ENCODE results near the gene PDE1A.

Gene PDE1A

GRCh38 chr2:182134201-182134600 lies 292.6 kb downstream of the PDE1A start:
- no peak for DNase-seq (ENCODE audit: low read depth, low spot score)

DNA sequence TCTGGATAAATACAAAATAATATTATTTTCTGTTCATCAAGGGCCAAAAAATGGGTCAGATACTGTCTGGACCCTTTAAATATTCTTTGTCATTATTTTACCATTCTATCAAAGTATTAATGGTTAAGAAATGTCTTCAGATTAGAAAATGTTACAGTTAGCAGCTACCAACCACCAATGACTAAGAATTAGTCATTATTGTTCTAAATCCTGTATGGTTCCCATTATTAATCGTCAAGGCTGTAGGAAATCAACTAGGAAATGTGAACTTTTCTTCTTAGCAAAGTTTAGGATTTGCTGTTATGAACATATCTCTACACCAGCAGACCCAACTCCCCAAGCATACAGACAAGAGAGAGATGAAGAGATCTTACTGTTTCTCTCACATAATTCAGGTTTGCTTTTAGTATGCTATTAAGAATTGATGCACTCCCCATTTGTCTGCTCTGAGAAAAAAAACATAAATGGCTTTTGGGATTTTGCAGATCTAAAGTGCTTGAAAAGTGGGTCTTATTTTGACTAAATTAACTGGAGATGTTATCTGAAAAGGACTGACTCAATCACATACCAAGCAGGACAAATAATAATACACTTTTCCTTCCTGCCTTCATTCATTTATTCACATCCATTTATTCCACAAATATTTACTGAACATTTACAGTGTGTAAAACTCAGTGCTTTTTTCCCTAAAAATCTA lies 293.5 kb downstream of the PDE1A start:
- DNase-seq (ENCODE audit: low read depth, low spot score): no peak

DNA sequence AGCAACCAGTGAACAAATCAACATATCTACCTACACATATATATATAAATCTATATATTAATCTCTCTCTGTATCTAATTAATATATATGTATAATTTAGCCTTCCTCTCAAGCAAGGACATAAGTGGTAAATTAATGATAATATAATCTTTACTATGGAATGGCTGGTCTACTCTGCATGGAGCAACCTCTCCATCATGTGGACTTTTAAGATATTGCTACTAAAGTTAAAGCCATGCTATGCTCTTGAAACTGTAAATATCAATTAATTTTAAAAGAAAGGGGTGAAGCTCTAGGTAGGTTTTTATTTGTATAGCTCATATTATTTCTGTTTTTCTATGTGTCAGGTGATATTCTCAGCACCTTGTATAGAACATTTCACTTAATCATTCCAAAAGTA lies 294.2 kb downstream of the PDE1A start:
- no peak for DNase-seq (ENCODE audit: low read depth, low spot score)

DNA sequence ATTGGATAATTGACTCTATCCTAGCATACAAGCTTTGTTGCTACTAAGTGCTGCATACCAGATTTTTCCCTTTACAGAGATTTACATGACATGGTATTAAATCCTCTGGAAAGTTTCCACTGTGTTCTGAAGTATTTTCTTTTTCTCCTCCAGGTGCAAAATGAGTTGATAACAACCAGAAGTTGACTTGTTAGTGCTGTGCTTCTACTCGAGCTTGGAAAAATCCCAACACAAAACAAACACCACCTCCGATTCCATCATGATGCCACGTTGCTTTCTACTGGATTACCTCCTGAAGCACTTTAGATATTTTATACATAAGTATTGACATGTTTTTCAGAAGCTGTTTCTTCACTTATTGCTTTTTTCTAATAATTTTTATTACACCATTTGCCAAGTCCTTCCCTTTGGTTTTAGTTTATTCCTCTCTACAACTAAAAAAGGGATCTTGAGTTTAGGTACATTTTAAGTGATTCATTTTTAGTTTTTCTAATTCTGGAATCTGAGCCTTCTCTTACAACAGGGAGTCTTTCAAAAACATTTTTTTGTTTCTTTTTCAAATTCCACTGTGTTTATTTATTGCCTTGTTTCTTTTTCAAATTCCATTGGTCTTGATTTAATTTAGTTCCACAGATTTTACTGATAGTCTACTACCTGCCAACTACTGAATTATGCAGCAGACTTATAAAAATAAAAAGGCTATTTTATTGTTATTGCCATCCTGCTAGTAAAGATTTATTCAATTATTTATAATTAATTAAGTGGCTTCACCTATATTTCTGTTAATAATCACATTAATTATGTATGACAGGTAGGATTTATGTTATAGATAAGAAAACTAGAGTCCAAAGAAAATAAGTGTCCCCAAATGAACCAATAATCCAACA lies 297.8 kb downstream of the PDE1A start:
- DNase-seq (ENCODE audit: low read depth, low spot score): no peak

- DNase-seq (ENCODE audit: low read depth, low spot score): no peak
Observed at GRCh38 chr2:182117196-182117595, 309.6 kb downstream of the PDE1A start.

- no peak for DNase-seq (ENCODE audit: low read depth, low spot score)
Observed at GRCh38 chr2:182116774-182117173, 310.1 kb downstream of the PDE1A start.

GRCh38 chr2:182115258-182115657 lies 311.6 kb downstream of the PDE1A start:
- DNase-seq (ENCODE audit: low read depth, low spot score): no peak

- no peak for DNase-seq (ENCODE audit: low read depth, low spot score)
Observed at GRCh38 chr2:182113334-182113733, 313.5 kb downstream of the PDE1A start.

GRCh38 chr2:182110347-182110746 lies 316.5 kb downstream of the PDE1A start:
- no peak for DNase-seq (ENCODE audit: low read depth, low spot score)

GRCh38 chr2:182103526-182103925 lies 323.3 kb downstream of the PDE1A start:
- peak; percentile 67 for DNase-seq (ENCODE audit: low read depth, low spot score)

DNA sequence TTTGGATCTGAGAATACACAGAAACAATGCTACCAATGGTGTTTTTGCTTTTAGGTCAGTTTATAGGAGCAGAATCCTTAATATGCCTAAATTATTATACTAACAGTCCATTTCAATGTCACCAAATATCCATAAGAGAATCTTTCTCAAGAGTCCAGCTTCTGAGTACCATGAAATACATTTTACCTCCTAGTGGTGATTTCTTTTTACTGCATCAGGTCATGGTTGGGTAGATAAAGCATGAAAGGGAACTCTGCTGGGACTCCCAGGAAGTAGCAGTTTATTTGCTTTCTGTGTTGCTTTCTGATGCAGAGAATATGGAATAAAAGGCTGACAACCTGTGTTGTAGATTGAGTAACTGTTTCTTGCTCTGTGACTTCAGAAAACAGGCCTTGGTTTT lies 325.6 kb downstream of the PDE1A start:
- DNase-seq (ENCODE audit: low read depth, low spot score): no peak

DNA sequence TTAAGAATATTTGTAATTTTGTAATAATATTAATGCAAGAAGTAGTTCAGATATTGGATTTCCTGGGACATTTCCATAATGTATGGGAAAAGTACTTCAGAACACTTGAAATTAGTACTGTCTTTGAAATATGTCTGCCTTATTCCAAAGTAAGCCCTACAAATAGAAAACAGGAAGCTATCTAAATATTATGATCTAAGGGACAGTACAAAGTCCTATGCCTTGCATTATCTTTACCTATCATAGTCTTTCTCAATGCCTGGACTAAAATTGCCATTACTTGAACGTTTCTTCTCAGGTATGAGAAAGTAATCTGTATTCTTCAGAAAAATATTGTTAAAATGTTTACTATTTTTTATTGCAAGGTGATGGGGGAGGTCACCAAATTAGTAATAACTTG lies 328.2 kb downstream of the PDE1A start:
- no peak for DNase-seq (ENCODE audit: low read depth, low spot score)

- DNase-seq (ENCODE audit: low read depth, low spot score): no peak
Observed at GRCh38 chr2:182097571-182098164, 329.2 kb downstream of the PDE1A start.

DNA sequence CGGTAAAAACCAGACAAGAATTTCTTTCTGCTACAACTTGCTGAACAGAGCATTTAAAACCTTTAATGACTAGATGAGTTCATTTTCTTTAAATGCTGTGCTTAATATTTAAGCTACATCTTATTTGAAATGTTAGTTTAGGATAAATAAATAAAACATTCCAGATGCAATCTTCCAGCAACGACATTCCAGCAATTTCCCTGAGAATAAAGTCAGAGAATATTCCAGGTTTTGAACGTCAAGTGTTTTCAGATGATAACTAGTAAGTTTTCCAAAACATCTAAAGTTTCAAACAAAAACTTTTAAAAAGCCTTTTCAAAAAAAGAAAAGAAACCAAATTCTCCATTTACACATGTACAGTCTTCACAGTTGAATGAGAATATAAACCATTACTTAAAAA lies 336.4 kb downstream of the PDE1A start:
- no peak for DNase-seq (ENCODE audit: low read depth, low spot score)

Data from ELF-1 (cell line).